HG02610 (cell line): ENCODE data around the gene CD99.

ENCODE experiments used
- ATAC-seq: cut with Tn5 transposase; IDR thresholded peaks from one replicate; pipeline ENCODE4 v1.9.1; 2021; ENCODE audit warnings: mild to moderate bottlenecking, moderate library complexity; ENCODE audit not compliant: unreplicated experiment

CD99 gene

GRCh38 chrX:2697306-2697705, 6.2 kb downstream of the CD99 start:
- no peak for ATAC-seq

- ATAC-seq: peak; percentile 35
These were observed 6.7 kb downstream of the CD99 start for GRCh38 chrX:2697741-2698299.

- ATAC-seq: no peak
These were observed 7.5 kb downstream of the CD99 start for GRCh38 chrX:2698604-2699003.

DNA sequence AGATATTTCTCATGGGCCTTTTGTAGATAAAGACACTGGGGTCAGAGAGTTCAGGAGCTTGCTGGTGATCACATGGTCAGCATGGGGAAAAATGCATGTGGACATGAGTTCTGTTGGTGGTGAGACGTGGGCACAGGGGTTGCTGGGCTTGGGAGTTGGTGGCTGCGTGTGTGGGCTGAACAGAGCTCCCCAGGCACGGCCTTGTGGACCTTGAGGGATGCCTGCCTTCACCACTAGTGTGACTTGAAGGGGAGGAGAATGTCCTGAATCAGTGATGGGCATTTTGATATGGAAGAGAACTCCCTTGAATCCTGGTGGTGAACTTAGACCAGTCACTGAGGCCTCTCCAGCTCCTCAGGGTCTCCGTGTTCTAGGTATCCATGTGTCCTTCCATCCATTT, 8.9 kb downstream of the CD99 start:
- no peak for ATAC-seq

DNA sequence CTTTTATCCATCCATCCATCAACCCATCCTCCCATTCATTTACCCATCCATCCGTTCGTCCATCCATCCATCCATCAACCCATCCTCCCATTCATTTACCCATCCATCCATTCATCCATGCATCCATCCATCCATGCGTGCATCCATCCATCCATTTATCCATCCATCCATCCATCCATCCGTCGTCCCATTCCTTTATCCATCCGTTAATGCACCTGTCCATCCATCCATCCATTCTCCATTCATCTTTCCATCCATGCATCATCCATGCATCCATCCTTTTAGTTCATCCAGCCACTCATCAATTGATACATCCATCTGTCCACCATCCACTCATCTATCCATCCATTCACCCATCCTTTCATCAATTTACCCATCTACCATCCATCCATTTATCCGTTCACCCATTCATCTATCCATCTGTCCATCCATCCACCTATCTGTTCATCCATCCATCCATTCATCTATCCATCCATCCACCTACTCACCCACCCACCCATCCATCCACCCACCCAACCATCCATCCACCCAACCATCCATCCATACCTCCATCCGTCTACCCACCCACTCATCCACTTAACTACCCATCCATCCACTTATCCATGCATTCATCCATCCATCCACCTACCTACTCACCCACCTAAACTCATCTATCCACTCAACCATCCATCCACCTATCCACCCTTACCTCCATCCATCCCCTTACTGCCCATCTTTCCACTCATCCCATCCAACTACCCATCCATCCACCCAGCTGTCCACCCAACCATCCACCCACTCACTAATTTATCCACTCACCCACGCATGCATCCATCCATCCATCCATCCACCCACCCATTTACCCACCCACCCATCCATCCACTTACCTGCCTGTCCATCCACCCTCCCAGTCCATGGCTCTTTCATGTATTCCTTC, 9.6 kb downstream of the CD99 start:
- ATAC-seq: no peak

- ATAC-seq: peak; percentile 28
These were observed 10.5 kb downstream of the CD99 start for GRCh38 chrX:2701600-2701999.

GRCh38 chrX:2703991-2704369, 12.9 kb downstream of the CD99 start:
- ATAC-seq: no peak

- ATAC-seq: no peak
These were observed 14.1 kb downstream of the CD99 start for GRCh38 chrX:2705046-2705832.

- ATAC-seq: peak; percentile 84
These were observed 16.3 kb downstream of the CD99 start for GRCh38 chrX:2707334-2707760.

DNA sequence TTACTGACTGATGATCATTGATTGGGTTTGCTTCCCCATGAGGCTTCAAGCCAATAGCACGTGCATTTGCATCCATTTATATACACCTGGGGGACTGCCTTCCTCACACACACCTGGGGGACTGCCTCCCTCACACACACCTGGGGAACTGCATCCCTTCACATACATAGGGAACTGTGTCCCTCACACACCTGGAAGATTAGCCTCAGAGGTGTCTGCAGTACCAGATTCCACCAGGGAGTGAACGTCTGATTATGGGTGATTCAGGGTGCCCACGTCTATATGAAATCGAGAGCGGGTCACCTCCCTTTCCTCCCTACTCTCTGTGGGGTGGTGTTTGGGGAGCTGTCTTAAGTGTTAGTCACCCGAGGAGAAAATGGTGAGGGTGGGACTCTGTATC, 16.9 kb downstream of the CD99 start:
- ATAC-seq: no peak

DNA sequence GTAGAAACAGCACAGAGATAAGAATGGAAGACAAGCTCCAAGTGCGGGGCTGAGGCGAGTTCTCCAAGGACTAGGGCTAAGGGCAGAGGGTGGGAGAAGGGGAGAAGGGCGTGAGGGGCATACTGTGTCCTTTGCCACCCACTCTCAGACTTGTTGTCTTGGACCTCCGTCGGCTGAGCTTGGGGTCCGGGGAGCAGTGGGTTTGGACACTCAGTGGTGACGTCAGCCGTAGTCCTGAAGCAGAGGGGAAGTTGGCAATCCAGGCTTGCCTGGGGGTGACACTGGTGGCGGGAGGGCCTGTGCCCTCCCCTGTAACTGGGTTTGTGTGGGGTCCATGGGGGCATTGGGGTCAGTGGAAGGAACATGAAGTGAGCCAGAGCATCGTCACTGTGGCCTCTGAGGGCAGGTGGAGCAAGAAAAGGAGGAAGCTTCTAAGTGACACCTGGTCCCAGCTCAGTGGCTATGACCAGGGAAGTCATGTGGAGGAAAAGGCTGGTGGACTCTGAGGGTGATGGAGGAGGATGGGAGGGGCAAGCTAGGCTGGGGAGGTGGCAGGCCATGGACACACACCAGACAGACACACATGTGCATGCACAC, 17.6 kb downstream of the CD99 start:
- ATAC-seq: no peak

GRCh38 chrX:2709556-2709955, 18.5 kb downstream of the CD99 start:
- ATAC-seq: no peak

DNA sequence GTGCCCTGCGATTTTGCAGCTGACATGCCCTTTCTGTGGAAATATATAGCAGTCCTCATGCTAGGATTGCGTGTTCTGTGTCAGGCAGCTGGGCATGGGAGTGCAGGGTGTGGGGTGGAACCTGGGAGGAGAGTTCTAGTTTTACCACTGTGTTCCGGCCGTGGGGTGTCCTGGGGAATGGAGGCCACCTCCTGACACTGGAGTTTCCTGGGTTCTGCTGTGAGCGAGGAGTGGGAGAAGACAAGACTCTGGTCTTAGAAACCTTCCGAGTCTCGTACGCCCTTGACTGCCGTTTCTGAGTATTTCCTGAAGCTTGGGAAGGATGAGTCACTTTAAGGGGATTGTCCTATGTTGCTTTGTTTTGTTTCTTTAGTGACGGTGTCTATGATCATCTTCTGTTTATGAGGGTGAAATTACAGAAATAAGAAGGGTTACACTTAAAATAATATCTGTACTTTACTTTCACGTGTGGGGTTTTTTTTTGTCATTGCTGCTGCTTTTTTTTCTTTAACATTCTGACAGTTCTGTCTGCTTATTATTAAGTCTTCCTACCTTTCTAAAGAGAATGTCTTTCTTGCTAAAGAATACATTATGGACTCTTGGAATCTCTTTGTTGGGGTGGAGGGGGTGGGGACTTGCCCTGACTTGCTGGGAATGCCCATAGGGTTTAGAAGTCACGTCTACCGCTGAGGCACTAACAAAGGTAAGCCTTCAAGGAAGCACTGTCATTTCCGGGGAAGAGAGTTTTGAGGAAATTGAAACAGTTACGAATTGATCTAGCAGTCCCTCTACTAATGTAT, 19.1 kb downstream of the CD99 start:
- peak; percentile 31 for ATAC-seq

- no peak for ATAC-seq
These were observed 20.3 kb downstream of the CD99 start for GRCh38 chrX:2711441-2711840.

GRCh38 chrX:2712428-2712827, 21.3 kb downstream of the CD99 start:
- ATAC-seq: no peak

DNA sequence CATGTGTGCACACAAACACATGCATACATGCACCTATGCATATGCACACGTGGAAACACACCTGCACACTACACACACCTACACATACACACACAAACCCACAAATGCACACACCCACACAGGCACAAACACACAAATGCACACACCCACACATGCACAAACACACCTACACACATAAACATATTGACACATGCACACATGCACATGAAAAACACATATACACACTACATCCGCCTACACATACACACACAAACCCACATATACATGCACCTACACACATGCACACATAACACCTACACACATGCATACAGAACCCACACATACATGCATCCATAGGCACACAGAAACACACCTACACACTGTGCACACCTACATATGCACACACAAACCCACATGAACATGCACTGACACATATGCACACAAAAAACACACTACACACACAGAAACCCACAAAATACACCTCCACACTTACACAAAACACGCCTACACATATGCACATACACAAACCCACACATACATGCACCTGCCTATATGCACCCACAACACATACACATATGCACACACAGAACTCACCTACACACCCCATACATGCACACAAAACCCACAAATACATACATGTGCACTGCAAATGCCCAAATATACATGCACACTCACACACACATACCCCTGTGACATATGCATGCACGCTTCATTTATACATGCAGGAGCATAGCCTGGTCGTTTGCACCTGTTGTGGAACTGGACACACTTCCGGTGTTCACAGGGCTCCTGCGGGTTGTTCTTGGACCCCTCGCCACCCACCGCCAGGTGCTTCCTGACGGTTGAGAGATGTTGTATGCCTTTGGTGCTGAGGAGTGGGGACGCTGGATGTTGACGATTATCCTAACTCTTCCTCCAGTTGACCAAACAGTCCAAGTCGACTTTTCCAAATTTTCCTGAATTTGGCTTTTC, 22.1 kb downstream of the CD99 start:
- no peak for ATAC-seq

- no peak for ATAC-seq
These were observed 23.5 kb downstream of the CD99 start for GRCh38 chrX:2714551-2714950.

- no peak for ATAC-seq
These were observed 24.0 kb downstream of the CD99 start for GRCh38 chrX:2715066-2715600.

DNA sequence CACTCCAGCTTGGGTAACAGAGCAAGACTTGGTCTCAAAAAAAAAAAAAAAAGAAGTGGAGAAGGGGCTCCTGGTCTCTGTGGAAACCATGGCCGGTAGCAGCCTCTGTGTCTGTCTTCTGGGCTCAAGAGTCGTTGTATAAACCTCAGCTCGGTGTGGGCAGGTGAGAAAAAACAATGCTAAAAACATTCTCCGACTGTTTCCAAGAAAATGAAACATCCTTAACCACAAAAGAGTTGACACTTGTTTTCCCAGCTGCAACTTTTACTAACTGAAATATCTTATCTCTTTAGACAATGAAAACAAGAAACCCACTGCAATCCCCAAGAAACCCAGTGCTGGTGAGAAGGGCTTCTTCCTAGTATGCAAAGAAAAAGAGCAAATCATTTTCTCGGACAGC, 26.2 kb downstream of the CD99 start:
- ATAC-seq: no peak
